Mesenchymal stem cell (in vitro differentiated cells and primary cell): ENCODE results near the gene CKAP5.

Source experiments
- DNase-seq: peaks from one replicate; pipeline ENCODE4 v3.0.0-alpha.2; 2013
- H2AFZ ChIP-seq: one replicate; pipeline ENCODE4 v1.6.1; 2013; ENCODE audit warnings: low read depth, mild to moderate bottlenecking, control low read depth, inconsistent platforms, low read length, moderate library complexity
- H2AK5ac ChIP-seq: 2 replicates; pipeline ENCODE4 v1.6.1; 2013; ENCODE audit warnings: low read length, moderate library complexity, mild to moderate bottlenecking, inconsistent platforms; ENCODE audit not compliant: severe bottlenecking
- H2BK120ac ChIP-seq: one replicate; pipeline ENCODE4 v1.6.1; 2013; ENCODE audit warnings: low read depth, mild to moderate bottlenecking, inconsistent platforms, low read length, moderate library complexity
- H2BK12ac ChIP-seq, 2 experiments: one replicate each; pipeline ENCODE4 v1.6.1; 2013; ENCODE audit warnings: inconsistent platforms in 2 of 2, low read length in 2 of 2, mild to moderate bottlenecking in 2 of 2, moderate library complexity in 2 of 2, control low read depth in 1 of 2
- H2BK15ac ChIP-seq: one replicate; pipeline ENCODE4 v1.6.1; 2013; ENCODE audit warnings: mild to moderate bottlenecking, low read depth, inconsistent platforms; ENCODE audit not compliant: poor library complexity, severe bottlenecking
- H2BK5ac ChIP-seq: 2 replicates; pipeline ENCODE4 v1.6.1; 2013; ENCODE audit warnings: low read depth, mild to moderate bottlenecking, low read length, control low read depth, inconsistent platforms; ENCODE audit not compliant: poor library complexity, severe bottlenecking
- H3K14ac ChIP-seq, 2 experiments: one replicate each; pipeline ENCODE4 v1.6.1; 2013; ENCODE audit warnings: inconsistent platforms in 2 of 2, low read length in 2 of 2, control low read depth in 1 of 2, mild to moderate bottlenecking in 1 of 2, moderate library complexity in 1 of 2
- H3K18ac ChIP-seq, 2 experiments: one replicate each; pipeline ENCODE4 v1.6.1; 2013; ENCODE audit warnings: inconsistent platforms in 2 of 2, low read length in 2 of 2, control low read depth in 1 of 2, low read depth in 1 of 2, mild to moderate bottlenecking in 1 of 2
- H3K23ac ChIP-seq, 2 experiments: one replicate each; pipeline ENCODE4 v1.6.1; 2013; ENCODE audit warnings: inconsistent platforms in 2 of 2, low read length in 2 of 2, mild to moderate bottlenecking in 2 of 2, moderate library complexity in 2 of 2, control low read depth in 1 of 2
- H3K27ac ChIP-seq: 2 replicates; pipeline ENCODE4 v1.5.1; 2013; ENCODE audit warnings: mild to moderate bottlenecking, moderate library complexity, low read length, control low read depth, inconsistent platforms; ENCODE audit not compliant: poor library complexity, severe bottlenecking
- H3K27me3 ChIP-seq, 2 experiments: 2 replicates each; pipeline versions ENCODE4 v1.6.1 to v1.7.0; 2013; ENCODE audit warnings: low read length in 2 of 2, mild to moderate bottlenecking in 2 of 2, moderate library complexity in 2 of 2, control low read depth in 1 of 2, inconsistent platforms in 1 of 2; ENCODE audit not compliant: control insufficient read depth in 1 of 2, insufficient read depth in 1 of 2
- H3K36me3 ChIP-seq, 2 experiments: 2 replicates each; pipeline versions ENCODE4 v1.6.1 to v1.7.0; 2013; ENCODE audit warnings: low read length in 2 of 2, control low read depth in 1 of 2, inconsistent platforms in 1 of 2, low read depth in 1 of 2, mild to moderate bottlenecking in 1 of 2; ENCODE audit not compliant: insufficient read depth in 2 of 2, control insufficient read depth in 1 of 2
- H3K4ac ChIP-seq, 2 experiments: one replicate each; pipeline ENCODE4 v1.6.1; 2013; ENCODE audit warnings: inconsistent platforms in 2 of 2, low read length in 2 of 2, mild to moderate bottlenecking in 2 of 2, moderate library complexity in 2 of 2, control low read depth in 1 of 2, low read depth in 1 of 2
- H3K4me1 ChIP-seq: 2 replicates; pipeline ENCODE4 v1.6.1; 2013; ENCODE audit warnings: low read depth, low read length, control low read depth; ENCODE audit not compliant: control insufficient read depth, insufficient read depth
- H3K4me2 ChIP-seq: 2 replicates; pipeline ENCODE4 v1.6.1; 2013; ENCODE audit warnings: low read length, mild to moderate bottlenecking, inconsistent platforms; ENCODE audit not compliant: poor library complexity, severe bottlenecking
- H3K4me3 ChIP-seq, 2 experiments: 2 replicates each; pipeline versions ENCODE4 v1.5.1 to v1.7.0; 2013; ENCODE audit warnings: low read length in 2 of 2, mild to moderate bottlenecking in 2 of 2, control low read depth in 1 of 2, low read depth in 1 of 2; ENCODE audit not compliant: insufficient read depth in 1 of 2
- H3K79me1 ChIP-seq: replicated peaks from 2 replicates; pipeline ENCODE4 v1.6.1; 2013; ENCODE audit warnings: mild to moderate bottlenecking, control low read depth, low read length, inconsistent platforms; ENCODE audit not compliant: poor library complexity, severe bottlenecking
- H3K9ac ChIP-seq: 2 replicates; pipeline ENCODE4 v1.7.0; 2013; ENCODE audit warnings: mild to moderate bottlenecking, low read length, moderate library complexity
- H3K9me3 ChIP-seq: 2 replicates; pipeline ENCODE4 v1.7.0; 2013; ENCODE audit warnings: mild to moderate bottlenecking, low read length; ENCODE audit not compliant: control insufficient read depth
- H4K8ac ChIP-seq: one replicate; pipeline ENCODE4 v1.6.1; 2013; ENCODE audit warnings: inconsistent platforms, mild to moderate bottlenecking, low read length, moderate library complexity
- H4K91ac ChIP-seq: one replicate; pipeline ENCODE4 v1.6.1; 2013; ENCODE audit warnings: mild to moderate bottlenecking, low read length, inconsistent platforms
- WGBS: methylation state at CpG from one replicate; pipeline ENCODE4 v1.1.7; 2013; ENCODE audit warnings: mixed read lengths; 5-methylcytosine and 5-hydroxymethylcytosine counted together

CKAP5 gene

GRCh38 chr11:46865340-46865739 is 19.3 kb upstream of the CKAP5 start:
- Histone ChIP-seq H3K79me1 (no peaks in the 10 kb centered on the region), H3K9me3 (no peaks in the 10 kb centered on the region), H4K91ac (no peak overlapping the region), H3K4ac (no peak overlapping the region), H4K8ac (no peak overlapping the region), H3K27ac (no peak overlapping the region), H3K4me1 (peaks cover 2% of the 10 kb centered on the region), H3K23ac (no peak overlapping the region), H2BK15ac (no peak overlapping the region), H3K36me3 (peaks cover 27 to 46% of the 10 kb centered on the region in 2 experiments), H2AFZ (no peak overlapping the region), H3K27me3 (no peaks in the 10 kb centered on the region), H3K18ac (no peak overlapping the region), H2BK12ac (no peak overlapping the region), H2BK5ac (no peak overlapping the region), H2AK5ac (no peak overlapping the region), H3K4me3 (no peak overlapping the region), H2BK120ac (no peak overlapping the region), H3K9ac (peak overlapping the region; percentile 8), H3K14ac (no peak overlapping the region), H3K4me2 (no peak overlapping the region)
- peak; percentile 63 for DNase-seq
- 97% methylated on average over 2 of the region's 2 CpGs for WGBS

GRCh38 chr11:46860218-46860617 is 14.1 kb upstream of the CKAP5 start:
- H4K8ac ChIP-seq, result no peak overlapping the region
- no peak overlapping the region for H3K9ac ChIP-seq
- peaks cover 26 to 48% of the 10 kb centered on the region in 2 experiments for H3K36me3 ChIP-seq
- no peak overlapping the region for H2AFZ ChIP-seq
- no peak for DNase-seq
- no peak overlapping the region for H2AK5ac ChIP-seq
- H3K9me3 ChIP-seq, result no peaks in the 10 kb centered on the region
- H3K23ac ChIP-seq, result no peak overlapping the region
- no peaks in the 10 kb centered on the region for H3K79me1 ChIP-seq
- H2BK120ac ChIP-seq, result no peak overlapping the region
- no peak overlapping the region for H3K4me2 ChIP-seq
- H3K4me3 ChIP-seq, result no peak overlapping the region
- no peaks in the 10 kb centered on the region for H3K27me3 ChIP-seq
- no peak overlapping the region for H3K14ac ChIP-seq
- no peak overlapping the region for H4K91ac ChIP-seq
- no peak overlapping the region for H3K18ac ChIP-seq
- H3K4me1 ChIP-seq, result peaks cover 2% of the 10 kb centered on the region
- H2BK12ac ChIP-seq, result no peak overlapping the region
- no peak overlapping the region for H2BK15ac ChIP-seq
- WGBS, result 91% methylated on average over 3 of the region's 4 CpGs
- no peak overlapping the region for H2BK5ac ChIP-seq
- no peak overlapping the region for H3K27ac ChIP-seq
- no peak overlapping the region for H3K4ac ChIP-seq

- H2BK15ac ChIP-seq, result no peak overlapping the region
- H2BK5ac ChIP-seq, result no peak overlapping the region
- H3K14ac ChIP-seq, result no peak overlapping the region
- no peak overlapping the region for H3K23ac ChIP-seq
- no peak overlapping the region for H3K18ac ChIP-seq
- no peak overlapping the region for H3K4me3 ChIP-seq
- H3K4ac ChIP-seq, result no peak overlapping the region
- no peak overlapping the region for H4K91ac ChIP-seq
- H2BK12ac ChIP-seq, result no peak overlapping the region
- no peaks in the 10 kb centered on the region for H3K79me1 ChIP-seq
- H3K36me3 ChIP-seq, result peaks cover 22 to 40% of the 10 kb centered on the region in 2 experiments
- 90% methylated on average over 12 of the region's 12 CpGs for WGBS
- DNase-seq, result no peak
- H2AFZ ChIP-seq, result no peak overlapping the region
- no peak overlapping the region for H3K9ac ChIP-seq
- H3K4me2 ChIP-seq, result no peak overlapping the region
- H2BK120ac ChIP-seq, result no peak overlapping the region
- no peak overlapping the region for H2AK5ac ChIP-seq
- no peaks in the 10 kb centered on the region for H3K4me1 ChIP-seq
- no peaks in the 10 kb centered on the region for H3K27me3 ChIP-seq
- H4K8ac ChIP-seq, result no peak overlapping the region
- no peaks in the 10 kb centered on the region for H3K9me3 ChIP-seq
- H3K27ac ChIP-seq, result no peak overlapping the region
Observed at GRCh38 chr11:46858920-46859546, 13.0 kb upstream of the CKAP5 start.

- Histone ChIP-seq H3K4me2 (no peak overlapping the region), H3K14ac (no peak overlapping the region), H2BK5ac (no peak overlapping the region), H3K18ac (no peak overlapping the region), H3K4me1 (no peaks in the 10 kb centered on the region), H3K36me3 (peaks cover 17 to 30% of the 10 kb centered on the region in 2 experiments), H3K9ac (no peak overlapping the region), H2BK12ac (no peak overlapping the region), H3K9me3 (no peaks in the 10 kb centered on the region), H3K79me1 (no peaks in the 10 kb centered on the region), H3K23ac (no peak overlapping the region), H2AFZ (no peak overlapping the region), H3K27me3 (no peaks in the 10 kb centered on the region), H3K4me3 (no peak overlapping the region), H4K8ac (no peak overlapping the region), H2BK120ac (no peak overlapping the region), H2BK15ac (no peak overlapping the region), H2AK5ac (no peak overlapping the region), H3K27ac (no peak overlapping the region), H3K4ac (no peak overlapping the region), H4K91ac (no peak overlapping the region)
- no peak for DNase-seq
- WGBS, result 88% methylated on average over 4 of the region's 4 CpGs
Observed at GRCh38 chr11:46857666-46858065, 11.6 kb upstream of the CKAP5 start.
